Gastrocnemius medialis (tissue), 4 donors: ENCODE data around the gene MYH10.

Experiments
- POLR2A ChIP-seq, 2 donors: fragments of 450-650 bp; IDR thresholded peaks; one replicate each; pipeline ENCODE4 v1.6.1; 2017; ENCODE audit warnings: antibody characterized with exemption in 2 of 2, mild to moderate bottlenecking in 2 of 2, moderate library complexity in 2 of 2
- TF ChIP-seq, protein P1 (sequence below), 5 experiments: fragments of 450-650 bp in 3 of 5; fragments of 200-600 bp in 2 of 5; sonication (generic) in 2 of 5; IDR thresholded peaks in 4 of 5; conservative IDR thresholded peaks in 1 of 5; 1 replicate in 4 of 5; 2 replicates in 1 of 5; pipeline ENCODE4 v1.5.1; 2016 to 2019; ENCODE audit warnings: antibody characterized with exemption in 5 of 5, mild to moderate bottlenecking in 3 of 5, moderate library complexity in 3 of 5

DNA sequence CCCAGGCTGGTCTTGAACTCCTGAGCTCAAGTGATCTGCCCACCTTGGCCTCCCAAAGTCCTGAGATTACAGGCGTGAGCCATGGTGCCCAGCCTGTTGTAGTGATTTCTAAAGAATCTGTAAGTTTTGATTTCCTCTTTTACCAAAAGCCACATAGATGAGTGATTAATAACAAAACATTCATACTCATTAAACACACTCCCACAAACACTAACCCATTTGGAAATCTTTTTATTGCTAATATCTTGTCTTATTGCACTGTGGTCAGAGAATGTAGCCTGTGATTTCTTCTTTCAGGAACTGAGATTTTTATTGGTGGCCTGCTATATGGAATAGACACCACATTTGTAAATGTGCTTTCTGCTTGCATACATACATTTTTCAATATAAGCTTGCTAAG lies 31.6 kb downstream of the MYH10 start:
- TF ChIP-seq, protein P1, sequence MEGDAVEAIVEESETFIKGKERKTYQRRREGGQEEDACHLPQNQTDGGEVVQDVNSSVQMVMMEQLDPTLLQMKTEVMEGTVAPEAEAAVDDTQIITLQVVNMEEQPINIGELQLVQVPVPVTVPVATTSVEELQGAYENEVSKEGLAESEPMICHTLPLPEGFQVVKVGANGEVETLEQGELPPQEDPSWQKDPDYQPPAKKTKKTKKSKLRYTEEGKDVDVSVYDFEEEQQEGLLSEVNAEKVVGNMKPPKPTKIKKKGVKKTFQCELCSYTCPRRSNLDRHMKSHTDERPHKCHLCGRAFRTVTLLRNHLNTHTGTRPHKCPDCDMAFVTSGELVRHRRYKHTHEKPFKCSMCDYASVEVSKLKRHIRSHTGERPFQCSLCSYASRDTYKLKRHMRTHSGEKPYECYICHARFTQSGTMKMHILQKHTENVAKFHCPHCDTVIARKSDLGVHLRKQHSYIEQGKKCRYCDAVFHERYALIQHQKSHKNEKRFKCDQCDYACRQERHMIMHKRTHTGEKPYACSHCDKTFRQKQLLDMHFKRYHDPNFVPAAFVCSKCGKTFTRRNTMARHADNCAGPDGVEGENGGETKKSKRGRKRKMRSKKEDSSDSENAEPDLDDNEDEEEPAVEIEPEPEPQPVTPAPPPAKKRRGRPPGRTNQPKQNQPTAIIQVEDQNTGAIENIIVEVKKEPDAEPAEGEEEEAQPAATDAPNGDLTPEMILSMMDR (IDR thresholded peaks at IDR 0.05 in 4 of 5, conservative IDR thresholded peaks at IDR 0.05 in 1 of 5): no peak
- no peak for TF ChIP-seq POLR2A (IDR thresholded peaks at IDR 0.05)
